ENCODE data around the gene TNFRSF4.

The TNFRSF4 gene

DNA sequence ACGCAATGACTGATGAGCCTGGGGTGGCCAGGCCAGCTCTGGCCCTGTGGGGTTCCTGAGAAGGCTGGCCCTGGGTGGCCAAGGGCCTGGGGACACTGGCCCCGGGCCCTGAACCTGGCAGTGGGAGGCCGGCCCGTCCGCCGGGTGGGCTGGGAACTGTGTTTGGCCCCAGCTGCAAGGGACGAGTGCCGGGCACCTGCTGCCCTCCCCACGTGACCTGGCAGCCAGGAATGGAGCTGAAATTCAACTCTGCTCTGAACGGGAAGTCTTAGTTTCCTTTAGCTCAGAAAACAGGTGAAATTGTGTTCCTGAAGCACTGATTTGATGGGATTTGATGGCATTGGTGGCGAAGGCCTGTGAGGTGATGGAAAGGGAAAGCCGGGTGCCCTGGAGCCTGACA is 48.5 kb downstream of the TNFRSF4 start:
- CTCF ChIA-PET, result interaction anchor here (1.0 kb wide), 1 partner anchor 66 kb away, joined by 3 read pairs; no protein-coding TSS in a partner anchor
- TF ChIP-seq, protein P1, sequence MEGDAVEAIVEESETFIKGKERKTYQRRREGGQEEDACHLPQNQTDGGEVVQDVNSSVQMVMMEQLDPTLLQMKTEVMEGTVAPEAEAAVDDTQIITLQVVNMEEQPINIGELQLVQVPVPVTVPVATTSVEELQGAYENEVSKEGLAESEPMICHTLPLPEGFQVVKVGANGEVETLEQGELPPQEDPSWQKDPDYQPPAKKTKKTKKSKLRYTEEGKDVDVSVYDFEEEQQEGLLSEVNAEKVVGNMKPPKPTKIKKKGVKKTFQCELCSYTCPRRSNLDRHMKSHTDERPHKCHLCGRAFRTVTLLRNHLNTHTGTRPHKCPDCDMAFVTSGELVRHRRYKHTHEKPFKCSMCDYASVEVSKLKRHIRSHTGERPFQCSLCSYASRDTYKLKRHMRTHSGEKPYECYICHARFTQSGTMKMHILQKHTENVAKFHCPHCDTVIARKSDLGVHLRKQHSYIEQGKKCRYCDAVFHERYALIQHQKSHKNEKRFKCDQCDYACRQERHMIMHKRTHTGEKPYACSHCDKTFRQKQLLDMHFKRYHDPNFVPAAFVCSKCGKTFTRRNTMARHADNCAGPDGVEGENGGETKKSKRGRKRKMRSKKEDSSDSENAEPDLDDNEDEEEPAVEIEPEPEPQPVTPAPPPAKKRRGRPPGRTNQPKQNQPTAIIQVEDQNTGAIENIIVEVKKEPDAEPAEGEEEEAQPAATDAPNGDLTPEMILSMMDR (IDR thresholded peaks at IDR 0.05; ENCODE audit: insufficient read depth, low read length, missing control alignments), result no peak
- H3K4me3 ChIP-seq (ENCODE audit: low read depth, low read length), result no peak overlapping the region
- POLR2A ChIA-PET, result no interaction called here
- DNase-seq (ENCODE audit: low read depth, low spot score), result no peak

DNA sequence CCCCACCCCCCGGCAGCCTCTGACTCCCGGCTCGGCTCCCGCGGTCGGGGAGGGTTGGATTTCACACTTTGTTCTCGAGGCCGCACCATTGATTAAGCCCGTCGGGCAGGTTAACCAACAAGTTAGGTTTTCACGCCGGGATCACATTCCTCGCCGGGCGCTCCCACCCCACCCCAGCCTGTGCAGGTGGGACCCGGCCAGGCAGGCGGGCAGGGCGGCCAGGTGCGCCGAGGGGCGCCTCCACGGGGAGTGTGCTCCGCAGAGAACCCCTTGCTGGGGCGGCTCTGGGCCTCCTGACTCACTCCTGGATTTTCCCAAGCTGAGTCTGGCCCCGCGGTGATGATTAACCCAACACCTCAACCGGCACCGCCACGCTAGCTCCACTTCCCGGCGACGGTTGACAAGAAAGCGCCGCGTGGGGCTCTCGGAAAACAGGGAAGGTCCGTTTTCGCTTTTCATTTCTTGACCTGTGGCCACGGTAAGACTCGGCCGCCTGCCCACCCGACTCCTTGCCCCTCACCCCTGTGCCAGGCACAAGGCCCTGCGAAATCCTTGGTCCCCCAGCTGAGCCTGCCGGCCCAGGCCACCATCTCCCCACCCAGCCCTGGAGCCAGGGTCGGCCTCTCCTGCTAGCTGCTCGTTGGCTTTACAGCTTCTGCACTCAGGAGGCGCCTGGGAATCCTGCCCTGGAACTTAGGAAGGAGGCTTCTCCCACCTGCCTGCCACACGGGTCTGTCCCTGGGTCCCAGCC is 49.1 kb downstream of the TNFRSF4 start:
- CTCF ChIA-PET, result interaction anchor here (1.0 kb wide), 1 partner anchor 66 kb away, joined by 3 read pairs; no protein-coding TSS in a partner anchor
- POLR2A ChIA-PET, result no interaction called here
- no peak for DNase-seq (ENCODE audit: low read depth, low spot score)
- H3K4me3 ChIP-seq (ENCODE audit: low read depth, low read length), result no peak overlapping the region
- TF ChIP-seq, protein P1 (IDR thresholded peaks at IDR 0.05; ENCODE audit: insufficient read depth, low read length, missing control alignments), result no peak

DNA sequence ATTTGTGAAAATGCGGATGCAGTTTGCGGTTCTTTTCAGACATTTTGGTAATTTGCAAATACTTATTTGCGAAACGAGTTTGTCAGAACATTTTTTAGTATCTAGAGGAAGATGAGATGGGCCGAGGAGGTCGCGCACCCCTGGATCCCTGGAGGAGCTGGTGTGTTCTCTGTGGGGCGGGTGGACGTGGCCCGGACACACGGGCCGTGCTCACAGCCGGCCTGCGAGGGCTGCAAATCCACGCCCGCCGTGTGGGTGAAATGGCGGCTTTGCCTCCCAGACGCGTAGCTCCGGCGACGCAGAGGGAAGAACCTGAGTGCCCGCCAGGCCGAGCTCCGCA is 49.6 kb downstream of the TNFRSF4 start:
- no peak for DNase-seq (ENCODE audit: low read depth, low spot score)
- POLR2A ChIA-PET, result no interaction called here

DNA sequence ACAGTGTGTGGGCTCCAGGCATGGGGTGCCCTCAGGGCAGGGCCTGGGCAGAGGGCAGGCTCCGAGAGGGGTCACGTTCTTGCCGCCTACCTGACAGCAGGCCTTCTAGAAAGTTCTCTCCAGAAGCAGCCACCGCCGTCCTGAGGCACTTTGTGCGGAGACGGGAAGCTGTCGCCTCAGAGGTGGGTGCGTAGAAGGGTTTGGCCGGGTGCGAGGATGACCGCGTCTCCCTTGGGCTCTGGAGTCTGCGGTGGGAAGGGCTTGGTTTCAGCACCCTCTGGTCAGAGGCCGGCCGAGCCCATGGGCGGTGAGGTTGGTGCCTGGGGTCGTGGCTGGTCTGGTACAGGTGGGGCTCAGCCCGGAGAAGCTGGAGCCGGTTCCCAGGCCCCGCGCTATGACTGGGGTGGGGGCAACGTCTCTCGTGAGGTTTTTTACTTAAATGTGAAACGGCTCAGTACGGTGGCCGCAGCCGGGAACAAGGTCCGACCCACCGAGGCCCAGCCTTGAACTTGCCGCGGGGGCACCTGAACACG is 50.3 kb downstream of the TNFRSF4 start:
- TF ChIP-seq, protein P1 (IDR thresholded peaks at IDR 0.05; ENCODE audit: insufficient read depth, low read length, missing control alignments), result no peak
- ChIA-PET POLR2A (no interaction called here), CTCF (no interaction called here)

More for the DNA sequence above, 49.6 kb downstream of the TNFRSF4 start:
- CTCF ChIA-PET, result interaction anchor here (1.0 kb wide), 1 partner anchor 67 kb away, joined by 3 read pairs; no protein-coding TSS in a partner anchor
- H3K4me3 ChIP-seq (ENCODE audit: low read depth, low read length), result no peak overlapping the region
- TF ChIP-seq, protein P1 (IDR thresholded peaks at IDR 0.05; ENCODE audit: insufficient read depth, low read length, missing control alignments), result no peak

DNA sequence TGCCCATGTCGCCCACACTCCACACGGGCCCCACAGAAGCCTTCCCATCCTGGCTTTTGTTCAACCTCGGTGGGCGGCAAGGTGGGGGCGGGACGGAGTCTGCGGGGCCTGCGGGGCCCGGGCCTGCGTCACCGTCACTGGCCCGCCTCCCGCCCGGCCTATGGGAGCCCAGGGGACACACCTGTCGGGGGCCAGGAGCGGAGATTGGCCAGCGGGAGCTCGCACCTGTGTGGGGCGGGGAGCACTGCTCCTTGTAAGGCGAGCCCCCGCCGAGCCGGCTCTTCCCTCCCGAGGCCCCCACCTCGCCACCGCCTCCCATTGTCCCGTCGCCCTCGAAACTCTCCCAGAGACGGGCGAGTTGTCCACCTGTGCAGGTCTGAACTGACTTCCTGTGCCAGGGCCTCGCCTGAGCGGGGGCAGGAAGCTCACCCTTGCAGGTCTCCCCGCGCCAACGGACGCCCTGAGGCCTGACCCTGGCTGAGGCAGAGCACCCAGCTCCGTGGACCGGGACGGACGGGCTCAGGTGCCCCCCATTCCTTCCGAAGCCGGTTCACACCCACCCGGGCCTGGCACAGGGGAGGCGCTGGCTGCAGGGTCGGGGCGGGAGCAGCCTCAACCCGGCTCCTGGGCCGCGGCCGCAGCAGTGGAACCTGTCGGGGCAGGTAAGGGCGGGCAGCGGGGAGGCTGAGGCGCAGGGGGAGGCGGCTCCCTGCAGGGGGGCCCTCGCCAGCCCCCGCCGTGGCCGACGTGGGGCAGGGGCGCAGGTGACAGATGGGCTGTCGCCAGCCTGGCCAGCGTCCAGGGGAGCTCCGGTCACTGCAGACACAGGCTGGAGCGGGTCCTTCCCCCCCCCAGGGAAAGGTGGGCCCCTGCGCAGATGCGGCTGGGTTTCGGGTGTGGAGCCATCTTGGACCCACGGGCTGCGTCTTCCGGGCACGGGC is 51.1 kb downstream of the TNFRSF4 start:
- TF ChIP-seq, protein P1 (IDR thresholded peaks at IDR 0.05; ENCODE audit: insufficient read depth, low read length, missing control alignments), result no peak
- CTCF ChIA-PET, result no interaction called here
- DNase-seq (ENCODE audit: low read depth, low spot score), result no peak
- POLR2A ChIA-PET, result no interaction called here
- H3K4me3 ChIP-seq (ENCODE audit: low read depth, low read length), result no peak overlapping the region

More for the DNA sequence above, 50.3 kb downstream of the TNFRSF4 start:
- no peak overlapping the region for H3K4me3 ChIP-seq (ENCODE audit: low read depth, low read length)
- DNase-seq (ENCODE audit: low read depth, low spot score), result no peak

DNA sequence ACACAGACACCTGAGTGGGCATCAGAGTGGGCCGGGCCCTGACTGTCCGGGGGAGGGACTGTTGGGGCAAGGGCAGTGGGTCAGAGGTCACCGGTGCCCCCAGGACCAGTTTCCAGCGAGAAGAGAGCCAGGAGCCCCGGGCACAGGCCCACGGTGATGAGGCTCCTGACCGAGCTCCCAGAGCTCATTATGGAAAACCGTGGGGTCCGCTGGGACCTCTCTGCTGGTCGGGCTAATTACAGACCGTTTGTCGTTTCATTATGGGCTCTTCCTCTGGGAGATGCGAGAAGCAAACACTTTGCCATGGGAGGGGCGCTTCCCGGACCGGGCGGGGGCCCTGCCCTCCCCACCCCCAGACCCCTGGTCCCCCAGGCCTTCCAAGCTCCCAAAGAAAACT is 52.3 kb downstream of the TNFRSF4 start:
- CTCF ChIA-PET, result no interaction called here
- POLR2A ChIA-PET, result no interaction called here
- TF ChIP-seq, protein P1 (IDR thresholded peaks at IDR 0.05; ENCODE audit: insufficient read depth, low read length, missing control alignments), result no peak
- DNase-seq (ENCODE audit: low read depth, low spot score), result no peak
- no peak overlapping the region for H3K4me3 ChIP-seq (ENCODE audit: low read depth, low read length)
